ENCODE results near the gene RAD17.

GRCh38 chr5:69450116-69450515 is 80.5 kb downstream of the RAD17 start:
- no peak for TF ChIP-seq CTCF (IDR thresholded peaks at IDR 0.05)
- no peak for TF ChIP-seq POLR2A (IDR thresholded peaks at IDR 0.05)

Data from ovary (tissue), 3 donors.